Kidney tubule cell (primary cell): Measurements from ENCODE around the gene DPH1.
A peak's percentile ranks its signal among the peaks of the same experiment; 100 is the strongest.

Experiments used
- DNase-seq: peaks from one replicate; pipeline ENCODE4 v3.0.0-alpha.2; 2018; ENCODE audit warnings: low spot score

The DPH1 gene

DNA sequence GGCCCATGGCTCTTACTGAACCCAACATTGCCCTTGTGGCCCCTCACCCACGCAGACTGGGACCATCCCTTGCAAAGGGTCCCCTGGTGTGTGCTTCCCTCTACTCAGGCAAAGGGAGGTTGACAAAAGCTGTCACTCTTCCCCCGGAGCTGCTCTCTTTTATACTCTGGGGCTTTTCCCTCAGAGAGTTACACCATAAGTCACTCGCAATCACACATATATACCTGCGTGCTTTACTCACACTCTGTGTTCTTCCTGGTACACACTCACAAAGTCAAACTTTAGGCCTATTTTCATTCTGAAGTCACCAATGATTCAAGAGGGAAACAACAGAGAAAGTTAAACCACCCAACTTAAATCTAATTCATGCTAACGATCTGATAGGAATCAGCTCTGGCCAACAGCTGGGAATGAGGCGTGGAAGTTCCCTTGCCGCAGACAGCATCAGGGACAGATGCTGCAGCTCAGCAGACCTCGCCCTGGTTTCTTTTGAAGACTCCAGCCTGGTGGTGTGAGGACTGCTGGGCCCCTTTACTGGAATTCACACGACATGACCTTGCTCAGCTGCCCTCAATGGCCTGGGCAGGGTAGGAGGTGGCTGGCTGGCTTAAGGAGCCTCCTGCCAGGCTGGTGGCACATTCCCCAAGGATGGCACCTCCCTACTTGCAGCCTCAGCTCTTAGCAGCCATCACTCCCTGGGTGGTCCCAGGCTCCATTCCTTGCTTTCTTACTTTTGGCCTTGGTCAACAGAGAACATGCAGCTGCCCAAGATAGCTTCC lies 52.2 kb downstream of the DPH1 start:
- no peak for DNase-seq

DNA sequence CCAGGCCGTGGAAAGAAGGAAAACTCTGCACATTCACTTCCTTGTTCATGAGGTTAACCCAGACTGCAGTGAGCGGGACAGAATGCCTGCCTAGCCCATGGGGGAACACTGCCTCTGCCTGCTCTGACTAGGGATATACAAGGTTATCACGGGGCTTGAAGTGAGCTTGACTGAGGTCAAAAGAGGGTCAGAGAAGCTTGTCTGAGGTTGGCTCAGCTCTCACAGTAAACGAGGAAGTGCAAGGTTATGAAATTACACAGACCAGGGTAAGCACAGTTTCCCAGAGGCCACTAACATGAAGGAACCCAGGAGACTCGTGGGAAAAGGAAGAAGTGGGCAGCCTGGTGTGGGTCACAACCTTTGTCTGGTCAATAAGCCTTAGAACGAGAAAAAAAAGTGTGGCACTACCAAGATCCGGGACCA lies 53.7 kb downstream of the DPH1 start:
- peak; percentile 29 for DNase-seq

DNA sequence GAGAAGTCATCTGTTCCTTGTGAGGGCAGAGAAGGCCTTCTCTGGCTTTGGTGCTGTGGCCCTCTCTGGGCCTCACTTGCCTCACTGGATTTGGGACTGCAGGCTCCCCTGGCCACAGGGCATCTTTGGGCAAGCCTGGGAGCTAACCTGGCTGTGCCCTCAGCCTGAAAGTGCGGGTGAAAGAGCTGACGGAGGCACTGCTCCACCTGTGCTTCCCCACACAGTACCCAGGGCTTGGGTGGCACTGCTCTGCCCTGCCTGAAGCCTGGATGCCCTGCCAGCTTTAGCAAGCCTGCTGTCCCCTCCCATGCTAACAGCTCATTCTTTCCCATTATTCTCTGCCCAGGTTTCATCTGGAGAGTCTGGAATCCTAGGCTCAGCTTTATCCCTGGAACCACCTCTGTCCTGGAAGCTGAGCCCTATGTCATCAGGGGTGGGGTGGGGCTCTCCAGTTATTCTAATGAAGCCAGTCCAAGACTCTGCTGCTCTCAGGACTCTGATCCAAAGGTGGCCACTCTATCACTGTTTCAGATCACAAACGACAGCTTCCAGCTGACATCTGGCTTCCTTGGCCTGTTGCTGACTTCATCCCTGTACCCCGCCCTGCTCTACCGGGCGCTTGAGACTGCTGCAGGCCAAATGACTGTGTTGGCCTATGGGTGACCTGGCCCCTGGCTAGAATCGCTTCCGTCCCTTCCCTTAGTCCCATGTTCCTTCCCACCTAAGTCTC lies 54.2 kb downstream of the DPH1 start:
- DNase-seq = peak; percentile 44

GRCh38 chr17:2084766-2085647 lies 55.1 kb downstream of the DPH1 start:
- peak; percentile 34 for DNase-seq

DNA sequence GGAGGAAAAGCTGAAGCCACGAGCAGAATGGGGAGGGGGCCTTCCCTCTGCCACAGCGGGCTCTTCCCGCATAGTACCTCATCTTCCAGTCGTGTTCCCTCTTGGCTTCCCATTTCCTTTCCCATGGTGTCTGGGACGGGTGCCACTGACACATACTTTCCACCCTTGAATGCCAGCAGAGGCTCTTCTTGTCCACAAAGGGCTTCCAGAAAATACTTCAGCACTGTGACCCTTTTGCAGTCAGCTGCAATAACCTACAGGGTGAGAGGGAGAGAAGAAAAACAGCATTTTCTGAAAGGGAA lies 55.6 kb downstream of the DPH1 start:
- no peak for DNase-seq

- no peak for DNase-seq
These were observed 56.4 kb downstream of the DPH1 start for GRCh38 chr17:2086306-2086705.

DNA sequence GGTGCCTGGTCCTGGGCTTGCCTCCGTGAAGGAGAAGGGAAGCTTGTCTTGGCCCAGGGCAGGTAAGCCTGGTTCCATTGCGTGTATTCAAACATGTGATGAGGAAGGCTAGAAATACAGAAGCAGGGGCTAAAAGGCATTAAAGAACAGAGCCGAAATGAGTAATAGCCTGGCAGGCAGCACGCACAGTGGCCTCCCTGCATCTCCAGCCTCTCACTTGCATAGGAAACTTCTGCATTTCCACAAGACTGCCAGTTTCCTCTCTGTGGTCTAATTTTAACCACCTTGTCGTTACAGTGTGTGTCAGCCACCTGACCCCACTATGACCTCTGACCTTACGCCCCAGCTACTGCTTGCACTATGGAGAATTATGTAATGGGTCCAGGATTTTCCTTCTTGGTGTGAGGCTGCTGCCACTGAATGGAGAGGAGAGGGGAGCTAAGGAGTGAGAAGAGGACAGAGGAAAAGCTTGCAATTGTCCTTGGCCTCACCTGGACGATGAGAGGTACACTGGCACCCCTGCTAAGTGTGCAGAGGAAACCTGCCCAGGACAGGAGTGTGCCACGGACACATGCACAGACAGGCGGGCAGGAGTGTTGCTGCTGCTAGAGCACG lies 57.8 kb downstream of the DPH1 start:
- DNase-seq = no peak

DNA sequence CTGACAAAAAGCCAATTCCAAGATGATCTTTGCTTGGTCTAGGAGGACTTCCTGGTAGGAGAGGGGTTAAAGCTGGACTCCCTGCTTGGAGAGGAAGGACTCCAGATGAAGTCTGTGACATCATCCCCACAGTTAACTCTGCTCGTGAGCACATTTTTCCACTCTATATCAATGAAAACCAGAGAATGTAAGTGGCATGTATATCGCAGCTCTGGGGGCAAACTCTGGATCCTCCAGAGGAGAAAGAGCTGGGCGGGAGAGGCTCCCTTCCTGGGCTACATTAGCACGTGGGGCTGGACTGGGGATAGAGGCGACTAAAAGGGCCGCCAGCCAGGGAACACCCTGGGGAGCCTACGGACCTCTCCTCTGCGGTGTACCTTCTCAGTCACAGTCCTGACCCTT lies 59.1 kb downstream of the DPH1 start:
- DNase-seq = no peak

GRCh38 chr17:2090210-2090641 lies 60.3 kb downstream of the DPH1 start:
- DNase-seq = no peak

DNA sequence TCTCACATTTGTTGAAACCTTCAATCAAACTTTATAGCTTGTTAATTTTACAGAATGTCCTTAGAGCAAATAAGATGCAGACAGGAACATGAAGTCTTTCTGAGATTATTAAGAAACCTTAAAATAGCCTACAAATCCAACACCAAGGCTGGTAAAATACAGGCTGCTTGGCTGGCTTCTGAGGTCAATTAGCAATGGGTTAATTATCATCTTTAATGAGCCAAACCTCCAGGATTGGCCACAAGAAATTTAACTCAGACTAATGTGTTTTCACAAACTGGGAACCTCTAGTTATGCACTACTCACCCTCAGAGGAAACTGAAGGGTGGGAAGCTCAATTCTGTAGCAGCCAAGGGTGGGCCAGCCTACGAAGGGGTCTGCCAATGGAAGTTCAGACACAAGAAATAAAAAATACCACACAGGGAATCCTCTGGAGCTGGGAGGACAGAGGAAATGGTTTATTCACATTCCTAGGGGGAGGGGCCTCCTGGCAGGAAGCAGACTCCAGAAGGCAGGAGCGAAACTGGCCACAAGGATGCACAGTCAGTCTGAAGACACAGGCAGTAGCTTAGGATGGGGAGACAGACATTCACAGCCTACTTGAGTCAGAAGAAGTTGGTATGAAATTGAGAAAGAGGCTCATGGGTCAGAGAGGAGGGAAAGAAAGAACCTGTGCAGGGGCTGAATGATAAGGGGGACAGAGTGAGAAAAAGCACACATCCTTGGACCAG lies 61.0 kb downstream of the DPH1 start:
- peak; percentile 85 for DNase-seq

DNA sequence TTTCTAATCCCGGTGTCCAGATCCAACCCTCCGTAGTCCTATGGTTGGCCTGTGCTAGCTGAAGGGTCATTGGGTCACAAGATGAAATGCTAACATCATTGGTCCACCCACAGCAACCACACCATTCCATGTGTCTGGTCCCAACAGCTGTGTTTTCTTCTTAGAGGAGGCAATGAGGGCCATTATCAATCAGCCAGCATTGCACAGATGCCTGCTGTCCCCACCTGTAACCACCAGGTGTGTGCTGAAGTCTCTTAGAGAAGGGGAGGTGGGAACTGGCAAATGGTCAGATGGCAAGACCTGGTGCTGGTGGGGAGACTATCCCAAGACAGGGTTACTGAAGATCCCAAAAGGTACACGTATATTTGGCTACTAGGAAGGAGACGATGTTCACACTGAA lies 62.3 kb downstream of the DPH1 start:
- DNase-seq = no peak

DNA sequence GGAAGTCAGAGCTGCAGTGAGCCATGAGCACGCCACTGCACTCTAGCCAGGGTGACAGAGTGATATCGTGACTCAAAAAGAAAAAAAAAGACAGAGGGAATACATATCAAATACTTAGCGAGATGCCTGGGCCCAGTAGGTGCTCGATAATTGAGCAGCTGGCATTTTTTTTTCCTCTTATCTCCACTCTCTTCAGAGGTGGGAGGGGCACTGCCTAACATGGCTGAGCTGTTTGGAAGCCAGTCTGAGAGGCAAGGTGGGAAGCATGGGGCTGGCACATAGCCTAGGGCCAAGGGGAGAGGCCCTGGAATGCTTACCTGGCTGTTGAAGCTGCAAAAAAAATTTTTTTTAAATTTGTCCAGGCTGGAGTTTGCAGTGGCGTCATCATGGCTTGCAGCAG lies 63.4 kb downstream of the DPH1 start:
- peak; percentile 9 for DNase-seq
